H54 (cell line): ENCODE measurements around the gene CIBAR2.

Experiments
- DNase-seq: peaks from one replicate; pipeline ENCODE4 v3.0.0; 2011; ENCODE audit warnings: low spot score, mixed read lengths; ENCODE audit not compliant: insufficient read length
- FAIRE-seq: peaks from 3 replicates; lab custom pipeline; 2011; peaks lifted over from hg19 to GRCh38; lab: Jason Lieb, UNC
- POLR2A ChIP-seq: IDR thresholded peaks from 2 replicates; pipeline ENCODE4 v1.6.1; 2011; ENCODE audit warnings: low read depth, mild to moderate bottlenecking, low read length

The CIBAR2 gene

DNA sequence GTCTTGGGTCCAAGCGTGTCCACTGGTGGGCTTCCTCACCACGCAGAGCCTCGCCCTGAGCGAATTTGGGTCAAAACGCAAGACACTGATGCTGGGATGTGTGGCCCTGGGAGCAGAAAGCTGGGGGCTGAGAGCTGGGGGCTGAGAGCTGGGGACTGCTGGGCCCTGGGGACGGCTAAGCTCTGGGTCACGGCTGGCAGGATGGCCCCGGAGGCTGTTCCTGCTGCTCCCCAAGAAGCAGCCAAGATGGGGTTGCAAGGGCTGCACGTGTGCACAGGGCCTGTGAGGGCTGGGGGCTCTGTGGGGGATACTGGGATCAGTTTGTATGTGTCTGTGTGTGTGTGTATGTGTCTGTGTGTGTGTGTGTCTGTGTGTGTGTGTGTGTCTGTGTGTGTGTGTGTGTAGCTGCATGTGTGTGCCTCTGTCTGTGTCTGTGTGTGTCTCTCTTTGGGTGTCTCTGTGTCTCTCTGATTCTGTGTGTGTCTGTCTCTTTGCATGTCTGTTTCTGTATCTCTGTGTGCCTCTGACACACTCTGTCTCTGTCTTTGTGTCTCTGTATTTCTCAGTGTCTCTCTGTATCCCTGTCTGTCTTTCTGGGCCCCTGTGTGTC, 38.2 kb upstream of the CIBAR2 start:
- no peak for TF ChIP-seq POLR2A
- no peak for FAIRE-seq
- DNase-seq: no peak

DNA sequence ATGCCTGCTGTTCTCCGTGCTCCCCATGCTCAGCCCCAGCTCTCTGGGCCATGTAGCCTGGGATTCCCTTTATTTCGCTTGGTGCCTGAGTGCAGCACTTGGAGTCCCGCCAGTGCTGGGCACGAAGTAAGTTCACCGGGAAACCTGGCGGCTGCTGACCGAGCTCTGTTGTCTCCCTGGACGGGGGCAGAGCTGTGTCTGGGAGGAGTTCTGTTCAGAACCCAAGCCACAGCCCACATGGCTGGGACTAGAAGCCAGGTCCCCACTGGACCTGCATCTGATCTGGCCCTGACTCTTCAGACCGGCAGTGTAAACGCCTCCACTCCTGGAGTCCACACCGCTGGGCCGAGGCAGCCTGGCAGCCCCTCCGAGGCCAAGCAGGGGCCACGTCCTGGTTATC, 37.5 kb upstream of the CIBAR2 start:
- DNase-seq (no peak), FAIRE-seq (no peak)
- TF ChIP-seq POLR2A: no peak

DNA sequence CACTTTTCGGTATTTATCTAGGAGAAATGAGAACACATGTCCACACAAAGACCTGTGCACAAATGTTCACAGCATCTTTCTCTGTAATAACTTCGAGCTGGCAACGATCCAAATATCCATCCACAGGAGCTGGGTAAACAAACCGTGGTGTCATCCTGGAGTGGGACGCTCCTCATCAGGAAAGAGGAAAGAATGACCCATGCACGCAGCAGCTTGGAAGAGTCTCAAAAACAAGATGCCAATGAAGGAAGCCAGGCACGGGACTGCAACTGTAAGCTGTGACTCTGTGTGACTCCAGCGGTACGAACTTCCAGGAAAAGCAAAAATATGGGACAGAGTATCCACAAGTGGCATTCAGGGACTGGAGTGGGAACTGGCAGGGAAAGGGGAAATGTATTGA, 36.7 kb upstream of the CIBAR2 start:
- FAIRE-seq (no peak), DNase-seq (no peak)
- TF ChIP-seq POLR2A: no peak

GRCh38 chr16:85146922-85147651, 34.8 kb upstream of the CIBAR2 start:
- no peak for TF ChIP-seq POLR2A
- no peak for FAIRE-seq
- DNase-seq: no peak

DNA sequence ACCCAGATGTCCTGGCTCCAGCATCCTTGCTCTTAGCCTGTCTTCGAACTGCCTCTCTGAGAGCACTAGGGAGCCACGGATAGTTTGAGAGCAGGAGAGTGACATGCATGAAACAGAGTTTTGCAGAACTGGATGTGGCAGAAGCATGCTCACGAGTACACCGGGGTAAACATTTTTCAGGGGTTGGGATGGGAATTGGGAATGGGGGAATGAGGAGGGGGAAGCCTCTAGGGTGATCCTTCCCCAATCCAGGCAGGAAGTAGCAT, 34.2 kb upstream of the CIBAR2 start:
- FAIRE-seq (no peak), DNase-seq (no peak)

DNA sequence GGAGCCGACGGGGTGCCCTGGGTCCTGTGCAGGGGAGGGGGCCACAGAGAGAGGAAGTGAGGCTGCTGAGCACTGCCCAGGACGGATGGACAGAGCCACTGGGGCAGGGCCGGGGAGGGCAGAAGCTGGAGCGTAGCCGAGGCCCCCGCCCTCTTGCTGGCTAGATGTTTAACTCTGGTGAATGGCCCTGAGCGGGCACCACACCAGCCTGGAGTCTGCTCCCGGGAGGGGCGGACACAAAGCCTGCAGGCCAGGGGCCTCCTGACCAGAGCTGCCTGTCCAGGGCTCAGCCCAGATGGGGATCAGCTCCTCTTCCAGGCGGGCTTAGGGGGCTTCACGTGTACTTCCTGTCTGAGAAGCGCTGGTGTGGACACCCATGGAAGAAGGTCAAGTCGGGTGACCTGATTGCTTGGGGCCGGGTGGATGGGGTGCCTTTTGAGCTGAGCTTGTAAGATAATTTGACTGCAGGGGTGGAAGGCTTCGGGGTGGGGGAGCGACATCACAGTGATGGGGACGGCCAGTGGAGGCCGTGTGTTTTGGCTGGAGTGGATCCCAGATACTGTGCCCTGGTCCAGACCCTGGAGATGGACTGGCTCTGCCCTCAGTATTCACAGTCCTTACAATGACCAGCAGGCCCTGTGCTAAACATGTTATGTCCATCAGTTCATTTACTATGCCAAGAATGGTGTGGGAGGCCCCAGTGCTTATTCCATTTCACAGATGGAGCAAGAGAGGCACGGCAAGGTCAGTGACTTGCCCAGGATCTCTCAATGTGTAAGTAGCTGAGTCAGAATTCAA, 33.7 kb upstream of the CIBAR2 start:
- FAIRE-seq: no peak
- no peak for DNase-seq
- no peak for TF ChIP-seq POLR2A

More for the DNA sequence above, 34.2 kb upstream of the CIBAR2 start:
- TF ChIP-seq POLR2A: no peak

- FAIRE-seq (no peak), DNase-seq (no peak)
- no peak for TF ChIP-seq POLR2A
Measured at GRCh38 chr16:85145188-85145587, 32.9 kb upstream of the CIBAR2 start.

DNA sequence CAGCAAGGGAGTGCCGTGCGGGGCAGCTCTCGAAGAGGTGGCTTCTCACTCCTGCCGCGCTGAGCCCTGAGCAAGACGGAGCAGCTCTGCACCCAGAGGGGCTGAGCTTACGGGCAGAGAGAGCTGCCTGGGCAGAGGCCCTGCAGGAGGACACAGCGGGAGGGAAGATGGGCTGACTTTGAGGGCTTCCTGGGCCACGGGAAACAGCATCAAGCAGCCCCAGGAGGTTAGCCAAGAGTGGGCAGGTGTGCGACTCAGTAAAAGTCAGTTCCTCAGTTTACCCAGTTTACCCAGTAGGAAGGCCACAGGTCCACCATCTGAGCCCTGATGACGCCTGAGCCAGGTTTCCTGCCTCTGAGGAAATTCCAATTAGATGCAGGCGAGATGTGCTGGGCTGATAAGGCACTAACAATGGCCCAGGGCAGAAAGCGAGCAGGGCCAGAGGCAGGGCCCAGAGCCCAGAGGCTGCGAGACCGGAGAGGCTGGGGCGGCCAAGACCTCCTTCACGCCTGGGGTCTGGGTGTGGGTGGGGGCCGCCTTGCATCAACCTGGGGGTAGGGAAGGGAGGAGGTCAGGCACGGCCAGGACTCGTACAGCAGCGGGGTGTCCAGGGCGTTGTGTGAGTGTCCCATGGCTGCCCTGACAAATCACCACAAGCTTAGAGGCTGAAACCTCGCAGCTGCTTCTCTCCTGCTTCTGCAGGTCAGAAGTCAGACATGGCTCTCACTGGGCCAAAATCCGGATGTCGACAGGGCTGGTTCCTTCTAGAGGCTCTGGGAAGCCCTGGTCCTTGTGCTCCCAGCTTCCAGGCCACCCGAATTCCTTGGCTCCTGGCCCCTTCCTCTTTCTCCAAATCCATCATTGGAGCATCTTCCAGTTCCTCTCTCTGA, 32.0 kb upstream of the CIBAR2 start:
- no peak for DNase-seq
- FAIRE-seq: no peak

GRCh38 chr16:85142771-85143211, 30.5 kb upstream of the CIBAR2 start:
- no peak for DNase-seq
- TF ChIP-seq POLR2A: no peak
- FAIRE-seq: no peak

More for the DNA sequence above, 32.0 kb upstream of the CIBAR2 start:
- no peak for TF ChIP-seq POLR2A

DNA sequence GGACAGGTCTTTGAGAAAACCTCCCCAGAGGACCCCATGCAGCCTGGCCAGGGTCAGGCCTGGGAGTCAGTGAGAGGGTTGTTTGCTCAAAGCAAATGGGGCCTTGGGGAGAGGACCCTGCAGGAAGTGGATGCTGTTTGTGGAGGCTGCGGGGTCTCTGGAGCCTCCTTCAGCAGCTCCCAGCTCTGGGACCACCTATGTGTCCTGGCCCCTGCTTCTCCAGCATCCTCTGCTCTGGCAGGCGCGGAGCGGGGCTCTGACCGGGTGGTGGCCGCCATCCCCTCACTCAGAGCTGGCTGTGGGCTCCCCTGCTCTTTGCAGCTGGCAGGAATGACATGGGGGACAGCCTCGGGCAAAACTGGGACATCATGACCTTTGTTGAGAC, 29.8 kb upstream of the CIBAR2 start:
- DNase-seq: no peak
- TF ChIP-seq POLR2A: no peak
- FAIRE-seq: no peak

DNA sequence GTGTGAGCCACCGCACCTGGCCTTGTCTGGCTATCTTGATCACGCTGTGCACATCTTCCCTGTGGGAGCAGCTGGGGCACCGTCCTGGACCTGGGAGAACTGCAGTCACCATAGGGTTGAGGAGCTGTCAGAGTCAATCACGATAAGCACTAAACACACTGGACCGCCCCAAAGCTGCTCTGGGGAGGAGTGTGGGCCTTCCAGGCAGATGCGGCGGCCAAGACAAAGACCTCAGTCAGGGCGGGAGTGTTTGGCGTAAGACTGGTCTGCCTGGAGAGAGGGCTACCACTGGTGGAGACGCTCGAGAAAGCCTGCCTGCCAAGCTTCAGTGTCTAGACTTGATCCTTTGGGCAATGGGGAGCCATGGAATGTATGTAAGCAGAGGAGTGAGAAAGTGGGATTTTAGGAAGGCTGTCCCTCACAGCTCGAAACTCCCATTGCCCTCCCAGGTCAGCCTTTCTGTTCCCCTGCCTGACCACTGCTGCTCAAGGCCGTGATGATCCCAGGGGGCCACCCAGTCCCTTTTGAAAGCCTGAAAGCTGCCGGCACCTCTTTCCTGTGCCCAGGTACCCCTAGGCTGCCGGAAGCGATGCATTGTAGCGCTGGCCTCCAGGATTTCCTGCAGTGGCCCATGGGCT, 29.3 kb upstream of the CIBAR2 start:
- no peak for FAIRE-seq
- no peak for DNase-seq
- no peak for TF ChIP-seq POLR2A

GRCh38 chr16:85140455-85141012, 28.3 kb upstream of the CIBAR2 start:
- FAIRE-seq (no peak), DNase-seq (no peak)
- TF ChIP-seq POLR2A: no peak

DNA sequence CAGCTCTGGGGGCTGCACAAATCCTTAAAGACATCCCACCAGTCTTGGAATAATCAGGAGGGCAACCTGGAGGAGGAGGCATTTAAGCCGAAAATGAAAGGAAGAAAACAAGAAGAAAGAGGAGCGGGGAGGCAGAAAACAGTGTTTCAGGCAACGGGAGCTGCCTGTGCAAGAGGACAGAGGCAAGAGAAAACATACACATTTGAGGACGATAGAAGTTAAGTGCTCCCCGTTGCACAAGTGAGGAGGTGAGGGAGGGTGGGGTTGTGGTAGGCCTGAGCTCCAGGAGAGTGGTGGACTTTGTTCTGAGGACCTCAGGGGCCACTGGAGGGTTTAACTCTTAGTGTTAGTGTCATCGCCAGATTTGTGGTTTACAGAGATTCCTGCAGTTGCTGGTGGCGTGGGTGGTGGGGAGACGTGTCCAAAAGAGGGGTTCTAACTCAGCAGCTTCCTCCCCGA, 27.6 kb upstream of the CIBAR2 start:
- FAIRE-seq: no peak
- no peak for TF ChIP-seq POLR2A
- no peak for DNase-seq
